ENCODE results near the gene RALB. TPM values are rescaled to one million over a fixed set of nuclear protein-coding genes. Genes with fewer than 3 reads are reported as not detected.
"Not testable (repeated sequence)": the region's sequence is repeated elsewhere in the genome, so short reads cannot be mapped to it uniquely, and the experiment has no call there.

RALB gene
- total RNA-seq, 1 donor from 2014 or later = 52.6 TPM

DNA sequence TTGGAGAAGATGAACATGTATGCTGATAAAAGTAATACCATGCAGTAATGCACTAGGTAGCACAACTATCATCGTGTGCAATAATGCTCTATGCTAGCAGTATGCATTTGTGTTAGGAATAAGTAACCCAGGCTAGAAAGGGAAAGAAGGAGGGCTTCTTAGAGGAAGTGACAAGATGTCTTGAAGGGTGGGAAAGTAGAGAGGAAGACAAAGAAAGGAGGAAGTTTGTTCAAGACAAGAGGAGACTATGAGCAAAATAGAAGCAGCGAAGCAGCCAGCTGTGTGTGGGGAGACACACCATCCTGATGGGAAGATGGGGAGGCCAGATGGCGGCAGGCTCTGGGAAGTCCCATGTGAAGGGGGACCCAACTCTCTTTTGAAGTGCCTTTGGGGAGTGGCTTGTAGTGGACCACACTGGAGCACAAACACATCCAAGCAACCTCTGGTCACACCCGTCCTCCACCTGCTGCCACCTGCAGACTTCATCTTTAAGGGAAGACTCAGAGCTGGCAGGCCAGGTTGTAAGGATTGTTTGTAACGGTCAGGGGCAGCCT, 53.4 kb downstream of the RALB start:
- DNase-seq = no peak
- intact Hi-C loops (cut with micrococcal nuclease) = no loop called here
- no peak for ATAC-seq

DNA sequence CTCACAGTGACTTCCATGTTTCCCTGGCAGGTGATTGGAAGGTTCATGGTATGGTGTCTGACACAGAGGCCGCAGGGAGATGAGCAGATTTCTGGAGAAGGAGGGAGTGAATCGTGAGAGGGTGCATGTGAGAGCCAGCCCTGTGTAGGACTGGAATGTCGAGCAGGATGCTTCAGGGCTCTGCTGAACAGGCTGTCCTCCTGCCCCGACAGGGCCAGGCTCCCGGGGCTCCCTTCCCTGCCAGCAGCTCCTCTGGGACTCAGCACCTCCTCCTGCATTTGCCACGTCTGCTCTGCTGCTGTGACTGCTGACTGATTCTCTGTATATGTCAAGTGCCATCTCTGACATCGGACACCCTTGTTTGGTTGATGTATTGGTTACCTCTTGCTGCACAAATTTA, 54.8 kb downstream of the RALB start:
- ATAC-seq (no peak), DNase-seq (no peak)
- intact Hi-C loops (cut with micrococcal nuclease) = no loop called here

DNA sequence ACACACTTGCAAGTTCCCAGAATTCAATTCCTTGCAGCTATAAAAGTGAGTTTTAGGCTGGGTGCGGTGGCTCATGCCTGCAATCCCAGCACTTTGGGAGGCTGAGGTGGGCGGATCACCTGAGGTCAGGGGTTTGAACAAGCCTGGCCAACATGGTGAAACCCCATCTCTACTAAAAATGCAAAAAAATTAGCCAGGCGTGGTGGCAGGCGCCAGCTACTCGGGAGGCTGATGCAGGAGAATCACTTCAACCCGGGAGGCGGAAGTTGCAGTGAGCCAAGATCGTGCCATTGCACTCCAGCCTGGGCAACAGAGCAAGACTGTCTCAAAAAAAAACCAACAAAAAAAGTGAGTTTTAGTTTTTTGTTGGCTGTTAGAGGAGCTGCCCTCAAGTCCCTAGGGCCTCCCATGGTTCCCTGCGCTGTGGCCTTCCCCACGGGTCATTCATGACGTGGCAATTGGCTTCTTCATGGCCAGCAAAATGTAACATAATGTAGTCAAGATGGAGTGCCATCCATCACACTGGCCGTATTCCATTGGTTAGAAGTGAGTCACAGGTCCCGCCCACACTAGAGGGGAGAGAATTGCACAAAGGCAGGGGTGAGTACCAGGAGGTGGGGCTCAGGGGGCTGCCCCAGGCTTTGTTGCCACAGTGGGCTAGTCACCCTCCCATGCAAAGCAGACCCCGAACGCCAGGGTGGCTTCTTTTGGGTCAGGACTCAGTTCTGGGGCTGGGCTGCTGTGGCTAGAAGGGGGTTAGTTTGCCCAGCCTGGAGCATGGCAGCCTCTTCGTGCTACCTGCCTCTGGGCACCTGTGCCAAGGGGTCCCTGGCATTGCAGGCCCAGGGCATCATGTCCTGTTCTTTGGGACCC, 55.6 kb downstream of the RALB start:
- DNase-seq (no peak), ATAC-seq (no peak)
- intact Hi-C loops (cut with micrococcal nuclease) = no loop called here

DNA sequence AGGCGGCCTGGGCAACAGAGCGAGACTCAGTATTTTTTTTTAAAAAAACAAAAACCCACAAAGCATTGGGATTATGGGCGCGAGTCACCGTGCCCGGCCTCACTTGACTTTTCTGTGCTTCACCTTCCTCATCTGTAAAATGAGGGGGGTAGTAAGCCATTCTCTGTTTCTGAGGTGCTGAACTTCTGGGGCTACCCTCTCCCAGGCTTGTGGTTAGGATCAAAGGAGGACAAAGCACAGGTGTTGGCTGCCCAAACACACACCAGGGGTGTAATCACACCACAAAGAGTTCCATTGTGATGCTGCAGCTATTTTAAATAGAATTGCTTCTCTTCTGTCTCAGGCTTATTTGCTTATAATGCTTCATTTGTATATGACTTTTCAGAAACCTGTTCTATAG, 57.5 kb downstream of the RALB start:
- no peak for ATAC-seq
- DNase-seq = no peak
- intact Hi-C loops (cut with micrococcal nuclease) = no loop called here

DNA sequence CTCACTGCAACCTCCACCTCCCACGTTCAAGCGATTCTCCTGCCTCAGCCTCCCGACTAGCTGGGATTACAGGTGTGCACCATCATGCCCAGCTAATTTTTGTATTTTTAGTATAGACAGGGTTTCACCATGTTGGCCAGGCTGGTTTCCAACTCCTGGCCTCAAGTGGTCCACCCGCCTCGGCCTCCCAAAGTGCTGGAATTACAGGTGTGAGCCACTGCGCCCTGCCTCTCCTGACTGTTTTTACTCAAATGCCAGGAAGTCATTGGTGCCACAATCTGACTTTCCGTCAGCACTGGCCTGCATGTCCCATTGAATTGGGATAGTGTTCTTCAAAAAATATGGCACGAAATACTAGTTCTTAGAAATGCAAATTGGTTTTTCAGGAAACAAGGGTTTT, 58.2 kb downstream of the RALB start:
- DNase-seq; intact Hi-C loops (cut with micrococcal nuclease): not testable (repeated sequence)

DNA sequence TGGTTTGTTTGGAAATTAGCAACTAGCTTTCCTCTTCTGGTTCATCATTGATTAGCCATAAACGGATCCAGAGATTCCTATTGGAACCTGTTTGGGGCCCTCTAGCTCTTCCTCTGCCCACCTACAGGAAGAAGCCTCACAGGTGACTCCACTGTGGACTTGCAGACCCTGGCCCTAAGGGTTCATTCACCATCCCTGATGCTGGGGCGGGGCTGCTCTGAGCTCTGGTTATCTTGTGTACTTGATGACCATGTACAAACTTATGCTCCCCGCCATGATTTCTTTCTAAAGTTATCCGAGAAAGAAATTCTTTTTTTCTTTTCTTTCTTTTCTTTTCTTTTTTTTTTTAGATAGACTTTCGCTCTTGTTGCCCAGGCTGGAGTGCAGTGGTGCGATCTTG, 59.4 kb downstream of the RALB start:
- ATAC-seq = no peak
- intact Hi-C loops (cut with micrococcal nuclease) = no loop called here

More for the DNA sequence above, 58.2 kb downstream of the RALB start:
- not testable (repeated sequence) for ATAC-seq

DNA sequence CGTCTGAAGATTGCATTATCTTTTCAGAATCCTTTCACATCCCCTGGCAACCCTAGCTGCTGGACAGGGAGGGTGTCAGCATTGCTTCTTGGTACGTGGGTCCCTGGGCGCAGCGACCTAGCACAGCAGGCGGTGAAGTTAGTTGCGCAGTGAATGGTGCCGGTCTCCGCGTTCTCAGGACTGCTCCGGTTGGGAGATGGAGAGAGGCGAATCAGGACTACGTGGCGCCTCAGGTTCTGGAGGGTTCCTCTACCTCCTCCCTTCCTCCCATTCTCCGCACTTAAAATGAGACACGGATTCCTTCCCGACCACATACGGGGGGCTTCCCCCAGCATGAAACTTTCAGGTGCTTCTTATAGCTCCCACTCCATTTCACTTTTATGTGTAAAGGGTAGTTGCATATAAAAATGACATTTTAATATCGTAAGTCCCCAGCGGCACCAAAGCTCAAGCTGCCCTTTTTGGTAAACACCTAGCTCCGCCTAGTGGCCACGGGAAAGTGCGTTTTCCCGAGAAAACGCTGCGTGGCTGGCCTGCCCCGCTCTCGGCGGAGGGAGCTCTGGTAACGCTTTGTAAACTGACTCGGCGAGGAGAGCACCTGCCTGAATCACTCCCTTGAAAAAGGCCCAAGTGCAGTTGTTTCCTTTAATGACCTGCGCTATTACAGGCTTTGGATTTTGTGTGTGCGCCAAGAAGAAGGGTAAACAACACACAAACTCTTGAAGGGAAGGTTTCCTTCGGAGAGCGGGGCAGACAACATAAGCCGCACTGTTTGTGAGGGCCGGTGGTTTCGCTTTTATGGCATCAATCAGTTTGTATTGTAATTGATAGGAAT, 60.4 kb downstream of the RALB start:
- DNase-seq (peak; percentile 87), ATAC-seq (peak; percentile 90)
- intact Hi-C loops (cut with micrococcal nuclease) = no loop called here

More for the DNA sequence above, 59.4 kb downstream of the RALB start:
- DNase-seq = no peak

DNA sequence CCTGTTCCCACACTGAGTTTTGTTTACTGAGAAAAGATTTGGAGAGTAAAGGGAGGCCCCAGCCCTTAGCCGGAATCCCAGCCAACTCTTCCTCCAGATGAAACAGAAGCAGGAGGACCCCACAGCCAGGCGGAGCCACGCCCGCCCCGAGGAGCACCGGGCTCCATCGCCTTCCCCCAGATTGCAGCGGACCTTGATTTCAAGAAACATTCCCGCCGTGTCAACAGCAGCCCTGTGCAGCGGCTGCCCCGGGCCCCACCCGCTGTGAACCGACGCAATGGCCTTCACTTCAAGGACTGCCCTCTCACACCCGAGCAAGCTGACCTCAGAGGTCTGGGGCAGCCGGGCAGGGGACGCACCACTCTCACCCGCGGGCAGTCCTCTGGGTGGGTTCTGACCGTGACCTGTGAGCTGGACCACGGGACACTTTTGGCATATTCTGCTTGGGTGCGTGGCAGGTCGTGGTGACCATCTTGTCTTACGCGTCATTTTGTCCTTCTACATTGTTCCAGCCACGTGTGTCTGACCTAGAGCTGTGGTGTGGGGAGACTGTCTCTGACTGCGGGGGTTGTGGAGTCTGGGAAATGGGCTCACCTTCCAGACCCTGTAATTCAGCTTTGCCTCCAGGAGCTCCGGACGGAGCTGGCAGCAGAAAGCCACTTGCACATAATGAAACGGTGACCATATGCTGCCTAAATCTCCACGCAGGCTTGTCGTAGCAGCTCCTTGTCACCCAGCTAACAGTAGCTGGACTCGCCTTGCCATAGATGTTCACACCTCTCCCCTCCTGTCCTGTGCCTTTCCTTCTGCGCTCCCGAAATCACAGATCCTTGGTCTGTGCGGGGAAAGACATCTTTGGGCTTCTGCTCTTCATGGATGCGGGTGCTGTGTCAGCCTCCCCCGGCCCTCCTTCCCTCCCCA, 61.3 kb downstream of the RALB start:
- peak; percentile 19 for ATAC-seq
- DNase-seq = no peak
- intact Hi-C loops (cut with micrococcal nuclease) = no loop called here

DNA sequence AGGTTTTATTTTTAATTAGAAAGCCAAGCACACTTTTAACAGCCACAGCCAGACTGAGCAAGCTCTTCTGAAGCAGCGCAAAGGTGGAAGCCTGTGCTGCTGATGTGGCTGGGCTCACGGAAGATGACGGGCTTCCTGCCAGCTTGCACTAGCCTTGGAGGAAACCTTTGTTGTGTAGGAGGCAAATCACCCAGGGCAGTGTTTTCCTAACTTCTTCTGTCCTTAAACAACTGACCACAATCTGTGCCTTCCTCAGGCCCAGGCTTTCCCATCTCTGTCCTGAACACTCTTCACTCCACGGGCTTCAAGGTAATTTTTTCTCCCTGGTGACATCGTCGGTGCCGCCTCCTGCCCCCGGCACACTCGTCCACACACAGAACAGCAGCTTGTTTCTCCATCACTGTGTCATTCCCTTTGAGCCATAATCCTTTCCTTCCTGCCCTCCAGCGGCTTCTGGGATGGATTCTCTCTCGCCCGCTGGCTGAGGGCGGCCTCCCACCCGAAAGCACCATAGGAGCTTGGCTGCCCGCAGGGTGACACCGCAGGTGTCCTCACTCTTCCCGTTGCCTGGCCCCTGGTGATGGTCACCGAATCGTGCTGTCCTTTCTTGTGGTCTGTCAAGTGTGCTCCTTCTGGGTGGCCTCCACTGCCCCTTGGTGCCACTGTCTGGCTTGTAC, 62.2 kb downstream of the RALB start:
- ATAC-seq (no peak), DNase-seq (no peak)
- intact Hi-C loops (cut with micrococcal nuclease) = no loop called here

DNA sequence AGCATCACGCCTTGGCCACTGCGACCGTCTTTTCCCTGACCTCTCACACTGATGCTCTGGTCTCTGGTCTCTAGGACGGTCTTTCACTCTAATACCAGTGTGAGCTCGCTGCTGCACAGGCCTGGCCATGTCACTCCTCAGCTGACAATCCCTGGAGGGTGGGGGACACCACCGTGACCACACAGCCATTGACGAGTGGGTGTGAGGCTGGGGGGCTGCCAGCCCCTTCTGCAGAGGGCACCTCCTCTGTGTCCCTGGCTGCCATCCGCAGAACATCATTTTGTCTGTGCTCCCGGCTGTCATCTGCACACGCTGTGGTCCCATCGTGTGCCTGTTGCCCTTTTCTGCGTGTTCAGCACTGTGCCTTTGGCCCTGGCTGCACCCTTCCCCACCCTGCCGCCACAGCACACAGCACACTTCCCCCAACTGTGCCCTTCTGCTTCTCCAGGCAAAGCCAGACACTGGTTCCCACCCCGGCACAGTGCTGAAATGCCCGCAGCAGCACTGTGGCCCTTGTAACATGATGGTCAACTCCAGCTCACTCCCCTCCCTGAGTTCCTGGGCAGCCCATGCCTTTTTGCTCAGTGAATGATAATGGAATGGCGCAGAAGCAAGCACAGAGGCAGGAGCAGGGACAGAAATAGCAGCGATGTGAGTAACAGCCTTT, 62.8 kb downstream of the RALB start:
- DNase-seq (no peak), ATAC-seq (no peak)
- intact Hi-C loops (cut with micrococcal nuclease) = no loop called here

DNA sequence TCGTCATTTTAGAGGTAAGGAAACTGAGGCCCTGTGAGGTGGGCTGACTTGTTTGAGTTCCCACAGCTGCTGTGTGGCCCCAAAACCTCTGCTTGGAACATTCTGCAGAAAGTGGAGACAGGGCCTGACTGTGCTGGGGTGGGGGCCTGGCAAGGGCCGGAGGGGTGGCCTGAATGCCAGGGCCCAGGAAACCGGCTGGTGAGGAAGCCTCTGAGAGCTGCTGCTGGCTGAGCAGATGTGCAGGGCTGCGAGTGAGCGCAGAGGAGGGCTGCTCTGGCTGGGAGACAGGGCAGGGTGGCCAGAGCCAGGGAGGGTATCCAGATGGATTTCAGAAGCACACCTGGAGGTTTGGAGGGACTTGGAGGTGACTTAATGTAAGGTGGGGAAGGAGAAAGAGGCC, 63.4 kb downstream of the RALB start:
- no peak for DNase-seq
- no peak for ATAC-seq
- intact Hi-C loops (cut with micrococcal nuclease) = no loop called here

DNA sequence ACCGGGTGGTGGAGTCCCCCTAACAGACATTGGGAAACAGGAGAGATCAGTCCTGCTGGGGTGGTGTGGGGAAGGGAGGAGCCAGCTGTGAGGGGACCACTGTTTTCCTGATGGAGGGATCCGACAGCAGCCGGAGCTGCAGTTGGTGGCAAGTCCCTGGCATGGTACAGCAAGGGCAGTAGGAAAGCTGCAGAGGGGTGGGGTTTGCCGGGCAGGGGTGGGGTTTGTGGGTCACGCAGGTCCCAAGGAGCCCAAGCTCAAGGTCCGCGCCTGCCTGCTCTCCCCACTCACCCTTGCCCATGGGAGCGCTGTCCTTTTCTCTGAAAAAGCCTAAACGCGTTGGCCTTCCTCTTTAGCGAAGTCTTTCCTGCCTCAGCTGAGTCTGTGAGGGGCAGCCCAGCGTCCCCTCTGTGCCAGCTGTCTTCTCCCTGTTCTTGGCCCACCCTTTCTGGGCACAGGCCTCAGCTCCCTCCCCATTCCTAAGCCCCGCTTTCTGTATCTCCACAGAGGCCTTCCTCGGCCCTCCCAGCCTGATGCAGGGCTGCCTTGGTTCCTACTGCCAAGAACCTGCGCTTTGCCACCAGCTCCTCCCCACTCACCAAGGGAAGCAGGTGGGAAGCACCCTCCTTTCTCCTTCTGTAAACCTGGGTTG, 64.0 kb downstream of the RALB start:
- intact Hi-C loops (cut with micrococcal nuclease) = no loop called here
- DNase-seq (no peak), ATAC-seq (no peak)

DNA sequence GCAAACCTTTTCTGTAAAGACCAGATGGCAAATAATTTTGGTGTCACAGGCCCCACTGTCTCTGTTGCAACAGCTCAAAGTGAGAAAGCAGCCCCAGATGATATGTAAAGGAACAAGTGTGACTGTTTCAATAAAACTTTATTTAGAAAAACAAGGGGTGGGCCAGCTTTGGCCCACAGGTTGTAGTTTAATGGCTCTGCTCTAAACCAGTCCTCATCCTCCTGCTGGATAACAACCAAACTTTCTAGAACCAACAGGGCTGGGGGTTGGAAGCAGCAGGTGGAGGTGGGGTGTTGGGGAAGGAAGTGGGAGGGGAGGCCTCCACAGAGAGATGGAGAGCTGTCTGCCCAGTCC, 64.5 kb downstream of the RALB start:
- ATAC-seq (no peak), DNase-seq (no peak)
- intact Hi-C loops (cut with micrococcal nuclease) = no loop called here

DNA sequence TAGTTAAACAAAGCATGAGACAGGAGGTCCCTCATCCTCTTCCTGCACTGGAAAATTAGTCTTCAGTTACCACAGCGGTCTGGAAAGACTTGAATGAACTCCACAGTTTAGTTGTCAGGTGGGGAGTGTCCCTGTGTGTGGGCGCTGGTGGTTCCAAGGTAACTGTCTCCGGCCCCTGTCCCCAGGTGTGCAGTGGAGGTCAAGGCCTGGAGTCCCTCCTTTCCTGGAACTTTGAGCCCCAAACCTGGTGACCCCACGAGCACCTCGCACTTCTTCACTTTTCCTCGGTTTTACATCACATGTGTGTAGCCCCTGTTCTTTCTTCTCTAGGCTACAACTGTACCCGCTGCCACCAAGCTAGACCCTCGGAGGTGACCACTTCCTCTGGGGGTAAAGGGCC, 65.3 kb downstream of the RALB start:
- ATAC-seq (no peak), DNase-seq (no peak)
- intact Hi-C loops (cut with micrococcal nuclease) = no loop called here

DNA sequence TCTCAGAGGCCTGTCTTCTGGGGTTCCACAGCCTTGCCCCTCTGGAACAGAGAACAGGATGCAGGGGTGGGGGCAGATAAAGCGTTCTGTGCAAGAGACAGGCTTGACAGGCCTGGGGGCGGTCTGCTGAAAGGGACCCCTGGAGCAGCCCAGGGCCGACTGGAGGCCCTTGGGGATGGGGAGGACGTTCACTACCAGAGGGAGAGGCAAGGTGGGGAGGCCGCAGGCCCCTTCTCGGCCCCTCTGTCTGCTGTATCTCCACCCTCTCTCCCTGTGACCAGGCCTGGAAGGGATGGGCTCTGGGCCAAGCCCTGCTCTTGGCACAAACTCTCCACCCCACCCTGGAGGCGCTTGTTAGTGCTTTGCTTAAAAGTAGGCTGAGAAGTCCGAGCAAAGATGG, 66.0 kb downstream of the RALB start:
- intact Hi-C loops (cut with micrococcal nuclease) = no loop called here
- DNase-seq = peak; percentile 78
- ATAC-seq = peak; percentile 64

DNA sequence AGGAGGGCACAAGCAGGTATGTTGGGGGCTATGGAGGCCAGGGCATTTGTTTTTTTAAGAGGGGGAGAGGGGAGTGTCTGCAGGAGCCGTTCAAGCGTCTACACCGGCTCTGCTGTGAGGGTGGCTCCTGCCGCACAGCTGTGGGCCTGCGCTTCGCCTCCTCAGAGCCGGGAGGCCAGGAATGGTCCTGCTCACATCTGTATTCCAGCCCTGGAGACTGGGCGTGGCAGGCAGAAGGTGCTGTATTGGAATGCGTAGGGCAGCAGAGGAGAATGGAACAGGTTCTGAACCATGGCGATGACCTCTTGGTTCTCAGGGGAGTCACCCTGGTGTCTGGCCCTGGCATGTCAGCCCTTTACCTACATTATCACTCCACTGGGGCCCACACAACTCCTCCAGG, 66.5 kb downstream of the RALB start:
- intact Hi-C loops (cut with micrococcal nuclease) = no loop called here
- ATAC-seq (no peak), DNase-seq (no peak)

DNA sequence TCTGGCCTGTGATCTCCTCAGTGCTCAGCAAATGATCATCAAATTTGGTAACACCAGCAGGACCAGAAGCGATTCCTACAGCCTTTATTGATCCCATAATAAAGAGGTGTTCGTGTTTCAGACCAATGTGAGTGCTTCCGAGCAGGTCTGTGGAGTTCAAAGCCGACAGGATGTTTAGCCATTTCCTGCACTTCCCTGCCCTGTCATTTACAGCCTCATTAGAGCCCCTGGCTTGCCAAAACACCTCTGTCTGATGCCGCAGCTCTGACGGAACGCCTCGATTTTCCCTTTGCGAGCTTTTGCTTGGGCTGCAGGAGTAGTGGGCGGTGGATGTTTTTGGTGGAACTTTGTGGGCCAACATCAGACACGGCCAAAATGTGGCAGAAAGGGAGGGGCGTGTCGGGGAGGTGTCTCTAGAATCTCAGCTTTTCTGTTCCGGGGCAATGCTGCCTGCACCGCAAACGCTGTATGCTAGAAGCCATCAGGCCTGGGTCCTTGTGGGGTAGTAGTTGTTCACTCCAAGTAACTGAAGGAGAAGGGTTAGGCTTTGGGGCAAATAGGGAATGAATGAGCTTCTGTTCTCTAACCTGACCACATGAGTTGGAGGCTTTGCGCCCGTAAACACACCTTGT, 67.2 kb downstream of the RALB start:
- intact Hi-C loops (cut with micrococcal nuclease) = no loop called here
- DNase-seq = no peak
- no peak for ATAC-seq
